Colonic mucosa (tissue), 4 donors: ENCODE data around the gene EFEMP1. TPM values are rescaled to one million over a fixed set of nuclear protein-coding genes. Genes with fewer than 3 reads are reported as not detected.

ENCODE experiments used
- DNase-seq: peaks from one replicate; pipeline ENCODE4 v3.0.0-alpha.2; 2020
- H3K27ac ChIP-seq: fragments of 200-600 bp; one replicate; pipeline ENCODE4 v1.8.0; 2021
- H3K27me3 ChIP-seq: fragments of 200-600 bp; one replicate; pipeline ENCODE4 v1.8.0; 2021
- H3K36me3 ChIP-seq: fragments of 200-600 bp; one replicate; pipeline ENCODE4 v1.8.0; 2021
- H3K4me1 ChIP-seq: fragments of 200-600 bp; one replicate; pipeline ENCODE4 v1.8.0; 2021; ENCODE audit warnings: mild to moderate bottlenecking
- H3K4me3 ChIP-seq: fragments of 200-600 bp; one replicate; pipeline ENCODE4 v1.8.0; 2021
- H3K9ac ChIP-seq, 2 donors: one replicate each; pipeline ENCODE4 v1.7.0; 2013; ENCODE audit warnings: control low read depth in 2 of 2, low read depth in 2 of 2, low read length in 2 of 2
- H3K9me3 ChIP-seq: fragments of 200-600 bp; one replicate; pipeline ENCODE4 v1.8.0; 2021
- intact Hi-C: fragments of 100-400 bp; cut with DNase I; formaldehyde crosslinking; loops from one replicate; pipeline ENCODE4 v1.14.1; 2022
- total RNA-seq, 2 donors: library from RNA; stranded (reverse); fragmentation: NEBNext Ultra II Directional in 1 of 2; extraction: Animal tissue kit (Norgen Biotek cat#: 25700) in 1 of 2; gene quantifications; one replicate each; pipeline ENCODE4 v1.2.1, GENCODE V29; 2021
- TF ChIP-seq, protein P1 (sequence below): fragments of 200-600 bp; IDR thresholded peaks from one replicate; pipeline ENCODE4 v1.8.0; 2022; ENCODE audit warnings: antibody characterized with exemption, mild to moderate bottlenecking
- donor health status: healthy.
- donor health status: DM: no; HTN: no; CAD: no.
- donor health status: DM: no; HTN: no; CAD: no.

The EFEMP1 gene
- total RNA-seq, 2 donors from 2014 or later: 16.2 to 25.2 TPM

GRCh38 chr2:55923982-55924321 is 370 bp upstream of the EFEMP1 start:
- H3K27ac ChIP-seq: no peak overlapping the region
- H3K9me3 ChIP-seq: no peaks in the 10 kb centered on the region

DNA sequence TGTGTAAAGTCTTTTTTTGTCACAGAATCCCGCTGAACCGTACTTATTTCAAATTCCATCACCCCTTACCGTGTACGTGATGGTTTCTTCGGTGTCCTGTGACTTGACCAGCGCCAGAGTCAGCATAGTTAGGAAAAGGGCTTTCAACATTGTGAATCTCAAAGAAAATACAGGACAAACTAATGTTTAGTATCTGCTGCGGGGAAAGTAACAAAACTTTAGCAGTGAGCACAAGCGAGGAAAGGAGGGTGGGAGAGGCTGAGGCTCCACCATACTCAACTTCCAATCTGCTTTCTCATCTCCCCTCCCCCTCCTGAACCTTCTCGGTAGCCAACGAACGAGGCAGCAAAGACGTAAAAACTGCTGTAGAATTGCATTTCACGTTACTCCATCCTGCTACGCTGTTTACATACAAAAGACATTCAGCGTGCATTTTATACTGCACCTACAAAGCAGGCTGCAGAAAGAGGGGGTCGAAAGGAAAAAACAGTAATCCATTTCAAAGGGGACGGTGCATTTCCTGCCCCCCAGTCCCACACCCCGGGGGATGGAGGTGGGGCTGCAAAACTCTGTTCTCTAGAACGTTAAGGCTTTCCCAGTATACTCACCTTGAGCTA is 1.2 kb downstream of the EFEMP1 start:
- no peaks in the 10 kb centered on the region for H3K36me3 ChIP-seq
- intact Hi-C loops: no loop called here
- peak overlapping the region; percentile 30 for H3K4me3 ChIP-seq
- H3K4me1 ChIP-seq: no peaks in the 10 kb centered on the region
- no peak overlapping the region for H3K27ac ChIP-seq
- DNase-seq: no peak
- no peak overlapping the region for H3K9ac ChIP-seq
- TF ChIP-seq, protein P1, sequence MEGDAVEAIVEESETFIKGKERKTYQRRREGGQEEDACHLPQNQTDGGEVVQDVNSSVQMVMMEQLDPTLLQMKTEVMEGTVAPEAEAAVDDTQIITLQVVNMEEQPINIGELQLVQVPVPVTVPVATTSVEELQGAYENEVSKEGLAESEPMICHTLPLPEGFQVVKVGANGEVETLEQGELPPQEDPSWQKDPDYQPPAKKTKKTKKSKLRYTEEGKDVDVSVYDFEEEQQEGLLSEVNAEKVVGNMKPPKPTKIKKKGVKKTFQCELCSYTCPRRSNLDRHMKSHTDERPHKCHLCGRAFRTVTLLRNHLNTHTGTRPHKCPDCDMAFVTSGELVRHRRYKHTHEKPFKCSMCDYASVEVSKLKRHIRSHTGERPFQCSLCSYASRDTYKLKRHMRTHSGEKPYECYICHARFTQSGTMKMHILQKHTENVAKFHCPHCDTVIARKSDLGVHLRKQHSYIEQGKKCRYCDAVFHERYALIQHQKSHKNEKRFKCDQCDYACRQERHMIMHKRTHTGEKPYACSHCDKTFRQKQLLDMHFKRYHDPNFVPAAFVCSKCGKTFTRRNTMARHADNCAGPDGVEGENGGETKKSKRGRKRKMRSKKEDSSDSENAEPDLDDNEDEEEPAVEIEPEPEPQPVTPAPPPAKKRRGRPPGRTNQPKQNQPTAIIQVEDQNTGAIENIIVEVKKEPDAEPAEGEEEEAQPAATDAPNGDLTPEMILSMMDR: no peak
- no peaks in the 10 kb centered on the region for H3K9me3 ChIP-seq
- peaks cover 15% of the 10 kb centered on the region for H3K27me3 ChIP-seq

More at GRCh38 chr2:55923982-55924321, 370 bp upstream of the EFEMP1 start:
- Histone ChIP-seq H3K9ac (no peak overlapping the region), H3K4me3 (peak overlapping the region; percentile 30), H3K36me3 (no peaks in the 10 kb centered on the region), H3K4me1 (no peaks in the 10 kb centered on the region), H3K27me3 (peaks cover 15% of the 10 kb centered on the region)
- TF ChIP-seq, protein P1: no peak
- intact Hi-C loops: no loop called here
- no peak for DNase-seq

DNA sequence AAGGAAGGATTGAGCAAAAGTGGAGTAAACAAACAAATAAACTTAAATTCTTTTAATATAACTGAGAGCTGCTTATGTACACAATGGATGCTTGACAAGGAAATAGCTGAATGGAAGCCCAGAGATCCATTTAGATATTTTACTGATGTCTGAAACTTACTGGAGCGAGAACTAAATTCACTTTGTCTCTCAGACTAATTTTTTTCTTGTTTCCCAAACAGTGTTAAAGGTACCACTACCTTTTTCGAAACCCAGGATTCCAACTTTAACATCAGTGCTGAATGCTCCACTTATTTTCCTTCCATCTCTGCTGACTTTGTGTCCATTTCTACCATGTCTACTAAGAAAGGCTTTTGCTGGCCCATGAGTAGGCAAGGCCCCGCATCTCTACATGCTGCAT is 4.0 kb downstream of the EFEMP1 start:
- Histone ChIP-seq H3K27me3 (peaks cover 15% of the 10 kb centered on the region), H3K27ac (no peak overlapping the region), H3K9ac (no peak overlapping the region), H3K4me3 (no peak overlapping the region), H3K9me3 (no peaks in the 10 kb centered on the region), H3K36me3 (no peaks in the 10 kb centered on the region), H3K4me1 (no peaks in the 10 kb centered on the region)
- TF ChIP-seq, protein P1: no peak
- no peak for DNase-seq
- intact Hi-C loops: no loop called here

DNA sequence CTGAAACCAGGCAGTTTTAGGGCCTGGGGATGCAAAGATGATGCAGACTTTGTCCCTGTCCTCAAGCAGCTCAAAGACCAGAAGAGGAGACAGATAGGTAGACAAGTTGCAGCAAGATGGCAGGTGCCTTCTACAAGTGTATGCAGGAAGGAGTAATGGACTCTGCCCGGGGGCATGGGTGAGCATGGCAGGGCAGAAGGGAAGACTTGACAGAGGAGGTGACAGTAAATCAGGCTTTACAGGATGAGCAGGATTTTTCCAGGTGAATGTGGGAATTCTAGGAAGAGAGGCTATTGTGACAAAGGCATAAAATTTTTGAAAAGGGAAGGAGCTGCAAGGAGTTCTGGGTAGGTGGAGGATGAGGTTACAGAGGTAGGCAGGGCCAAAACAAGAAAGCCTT is 4.7 kb downstream of the EFEMP1 start:
- intact Hi-C loops: no loop called here
- Histone ChIP-seq H3K36me3 (no peaks in the 10 kb centered on the region), H3K9ac (no peak overlapping the region), H3K4me1 (no peaks in the 10 kb centered on the region), H3K27me3 (peaks cover 13% of the 10 kb centered on the region), H3K9me3 (no peaks in the 10 kb centered on the region), H3K4me3 (no peak overlapping the region), H3K27ac (no peak overlapping the region)
- TF ChIP-seq, protein P1: no peak
- DNase-seq: no peak

GRCh38 chr2:55917713-55918390 is 5.7 kb downstream of the EFEMP1 start:
- Histone ChIP-seq H3K36me3 (no peaks in the 10 kb centered on the region), H3K27ac (no peak overlapping the region)

More at GRCh38 chr2:55917713-55918390, 5.7 kb downstream of the EFEMP1 start:
- Histone ChIP-seq H3K9me3 (no peaks in the 10 kb centered on the region), H3K4me3 (no peak overlapping the region), H3K9ac (no peak overlapping the region), H3K4me1 (no peaks in the 10 kb centered on the region), H3K27me3 (peaks cover 3% of the 10 kb centered on the region)
- intact Hi-C loops: no loop called here
- DNase-seq: no peak
- TF ChIP-seq, protein P1: no peak
